Neural progenitor cell (in vitro differentiated cells): ENCODE data around the gene HDAC4. TPM values are rescaled to one million over a fixed set of nuclear protein-coding genes. Genes with fewer than 3 reads are reported as not detected.
"Not testable (repeated sequence)": the region's sequence is repeated elsewhere in the genome, so short reads cannot be mapped to it uniquely, and the experiment has no call there.

Source experiments
- DNase-seq: peaks from one replicate; pipeline ENCODE4 v3.0.0-alpha.2; 2016; ENCODE audit warnings: low spot score
- H2AFZ ChIP-seq: fragments of 200-600 bp; sonication (generic); replicated peaks from 2 replicates; pipeline ENCODE4 v1.6.1; 2016; ENCODE audit warnings: antibody characterized with exemption
- H3F3A ChIP-seq: fragments of 200-600 bp; sonication (generic); 2 replicates; pipeline ENCODE4 v1.6.1; 2016; ENCODE audit warnings: antibody characterized with exemption, low read depth
- H3K27ac ChIP-seq: fragments of 200-600 bp; sonication (generic); 2 replicates; pipeline ENCODE4 v1.5.1; 2016; ENCODE audit warnings: mild to moderate bottlenecking
- H3K27me3 ChIP-seq: fragments of 200-600 bp; sonication (generic); 2 replicates; pipeline ENCODE4 v1.6.1; 2016; ENCODE audit warnings: mild to moderate bottlenecking, moderate library complexity
- H3K36me3 ChIP-seq: fragments of 200-600 bp; sonication (generic); 2 replicates; pipeline ENCODE4 v1.5.1; 2016
- H3K4me1 ChIP-seq: fragments of 200-600 bp; sonication (generic); 2 replicates; pipeline ENCODE4 v1.6.1; 2016; ENCODE audit warnings: mixed run types
- H3K4me2 ChIP-seq: fragments of 200-600 bp; sonication (generic); 2 replicates; pipeline ENCODE4 v1.6.1; 2016
- H3K4me3 ChIP-seq: fragments of 200-600 bp; sonication (generic); 2 replicates; pipeline ENCODE4 v1.5.1; 2016
- H3K79me2 ChIP-seq: fragments of 200-600 bp; sonication (generic); 2 replicates; pipeline ENCODE4 v1.6.1; 2016; ENCODE audit warnings: low read depth
- H3K9ac ChIP-seq: fragments of 200-600 bp; sonication (generic); 2 replicates; pipeline ENCODE4 v1.6.1; 2016
- H3K9me3 ChIP-seq: fragments of 200-600 bp; sonication (generic); 2 replicates; pipeline ENCODE4 v1.5.1; 2016; ENCODE audit warnings: low read depth
- H4K20me1 ChIP-seq: fragments of 200-600 bp; sonication (generic); 2 replicates; pipeline ENCODE4 v1.6.1; 2016; ENCODE audit warnings: low read depth
- H3K27ac Mint-ChIP-seq: 3 replicates; pipeline ENCODE4 v1.8.0; 2021; ENCODE audit warnings: mixed read lengths
- H3K27me3 Mint-ChIP-seq: 2 replicates; pipeline ENCODE4 v1.8.0; 2022; ENCODE audit warnings: low read depth, mild to moderate bottlenecking, inconsistent platforms, moderate library complexity, mixed read lengths; ENCODE audit not compliant: insufficient read depth
- H3K36me3 Mint-ChIP-seq: 3 replicates; pipeline ENCODE4 v1.8.0; 2021; ENCODE audit warnings: mixed read lengths
- H3K4me1 Mint-ChIP-seq: 3 replicates; pipeline ENCODE4 v1.8.0; 2021; ENCODE audit warnings: mixed read lengths
- H3K4me3 Mint-ChIP-seq: 3 replicates; pipeline ENCODE4 v1.8.0; 2021; ENCODE audit warnings: mild to moderate bottlenecking, moderate library complexity, mixed read lengths
- H3K9me3 Mint-ChIP-seq: 3 replicates; pipeline ENCODE4 v1.8.0; 2020; ENCODE audit warnings: mixed read lengths
- EZH2 ChIP-seq: fragments of 200-600 bp; sonication (generic); IDR thresholded peaks from 2 replicates; pipeline ENCODE4 v1.6.1; 2017; ENCODE audit warnings: antibody characterized with exemption, mild to moderate bottlenecking, moderate library complexity
- EZH2phosphoT487 ChIP-seq: fragments of 200-600 bp; sonication (generic); IDR thresholded peaks from 2 replicates; pipeline ENCODE4 v1.6.1; 2017; ENCODE audit warnings: antibody characterized with exemption
- total RNA-seq: library from RNA; depleted of rRNA; stranded (reverse); fragments of >200 nt; gene quantifications from 2 replicates; pipeline ENCODE4 v1.2.3, GENCODE V29; 2015; ENCODE audit warnings: low replicate concordance
- TF ChIP-seq, protein P1 (sequence below): fragments of 200-600 bp; sonication (generic); IDR thresholded peaks from 2 replicates; pipeline ENCODE4 v1.5.1; 2017; ENCODE audit warnings: antibody characterized with exemption, mild to moderate bottlenecking

The HDAC4 gene
- total RNA-seq, 1 donor from 2014 or later = 36.0 TPM

DNA sequence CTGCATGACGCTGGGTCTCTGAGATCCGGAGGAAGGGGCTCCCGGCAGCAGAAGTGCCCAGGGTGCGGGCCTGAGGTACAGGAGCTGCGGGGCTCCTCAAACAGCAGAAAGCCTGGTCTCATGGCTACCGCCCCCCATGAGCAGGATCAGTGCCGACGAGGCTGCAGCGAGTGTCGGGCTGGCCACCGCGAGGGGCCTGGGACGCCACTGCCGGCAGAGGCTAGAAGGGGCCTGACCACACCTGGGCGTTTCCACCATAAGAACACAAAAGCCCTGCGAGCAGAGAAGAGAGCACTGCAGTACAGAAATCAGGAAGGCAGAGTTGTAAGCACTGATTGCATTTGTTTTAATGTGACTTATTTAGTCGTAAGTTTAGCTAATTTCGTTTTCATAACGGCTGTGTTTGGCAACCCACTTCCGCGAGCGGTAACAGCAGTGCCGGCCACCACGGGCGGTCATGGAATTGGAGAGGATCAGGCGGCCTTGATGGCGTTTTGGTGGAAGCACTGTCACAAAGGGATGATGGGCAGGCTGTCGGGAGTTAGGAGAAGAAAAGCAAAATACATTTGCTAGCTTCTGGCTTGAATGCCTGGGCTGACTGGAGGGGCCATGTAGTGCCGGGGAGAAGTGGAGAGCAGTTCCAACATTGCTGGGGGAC lies 117.4 kb downstream of the HDAC4 start:
- Histone ChIP-seq H3F3A (peaks cover 9% of the 10 kb centered on the region), H3K9ac (no peak overlapping the region), H2AFZ (no peak overlapping the region), H3K9me3 (no peaks in the 10 kb centered on the region), H3K27me3 (no peaks in the 10 kb centered on the region), H3K4me3 (no peak overlapping the region), H4K20me1 (peaks cover 56% of the 10 kb centered on the region), H3K79me2 (peaks cover 90% of the 10 kb centered on the region), H3K27ac (no peak overlapping the region), H3K4me2 (no peak overlapping the region), H3K4me1 (peaks cover 24% of the 10 kb centered on the region), H3K36me3 (no peaks in the 10 kb centered on the region)
- H3K9me3 Mint-ChIP-seq = no peaks in the 10 kb centered on the region
- H3K27ac Mint-ChIP-seq = no peak overlapping the region
- no peaks in the 10 kb centered on the region for H3K36me3 Mint-ChIP-seq
- TF ChIP-seq, protein P1, sequence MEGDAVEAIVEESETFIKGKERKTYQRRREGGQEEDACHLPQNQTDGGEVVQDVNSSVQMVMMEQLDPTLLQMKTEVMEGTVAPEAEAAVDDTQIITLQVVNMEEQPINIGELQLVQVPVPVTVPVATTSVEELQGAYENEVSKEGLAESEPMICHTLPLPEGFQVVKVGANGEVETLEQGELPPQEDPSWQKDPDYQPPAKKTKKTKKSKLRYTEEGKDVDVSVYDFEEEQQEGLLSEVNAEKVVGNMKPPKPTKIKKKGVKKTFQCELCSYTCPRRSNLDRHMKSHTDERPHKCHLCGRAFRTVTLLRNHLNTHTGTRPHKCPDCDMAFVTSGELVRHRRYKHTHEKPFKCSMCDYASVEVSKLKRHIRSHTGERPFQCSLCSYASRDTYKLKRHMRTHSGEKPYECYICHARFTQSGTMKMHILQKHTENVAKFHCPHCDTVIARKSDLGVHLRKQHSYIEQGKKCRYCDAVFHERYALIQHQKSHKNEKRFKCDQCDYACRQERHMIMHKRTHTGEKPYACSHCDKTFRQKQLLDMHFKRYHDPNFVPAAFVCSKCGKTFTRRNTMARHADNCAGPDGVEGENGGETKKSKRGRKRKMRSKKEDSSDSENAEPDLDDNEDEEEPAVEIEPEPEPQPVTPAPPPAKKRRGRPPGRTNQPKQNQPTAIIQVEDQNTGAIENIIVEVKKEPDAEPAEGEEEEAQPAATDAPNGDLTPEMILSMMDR = no peak
- TF ChIP-seq EZH2phosphoT487 = no peak
- no peak for TF ChIP-seq EZH2
- peaks cover 38% of the 10 kb centered on the region for H3K4me1 Mint-ChIP-seq
- no peak overlapping the region for H3K4me3 Mint-ChIP-seq
- peaks cover 2% of the 10 kb centered on the region for H3K27me3 Mint-ChIP-seq
- DNase-seq = no peak

DNA sequence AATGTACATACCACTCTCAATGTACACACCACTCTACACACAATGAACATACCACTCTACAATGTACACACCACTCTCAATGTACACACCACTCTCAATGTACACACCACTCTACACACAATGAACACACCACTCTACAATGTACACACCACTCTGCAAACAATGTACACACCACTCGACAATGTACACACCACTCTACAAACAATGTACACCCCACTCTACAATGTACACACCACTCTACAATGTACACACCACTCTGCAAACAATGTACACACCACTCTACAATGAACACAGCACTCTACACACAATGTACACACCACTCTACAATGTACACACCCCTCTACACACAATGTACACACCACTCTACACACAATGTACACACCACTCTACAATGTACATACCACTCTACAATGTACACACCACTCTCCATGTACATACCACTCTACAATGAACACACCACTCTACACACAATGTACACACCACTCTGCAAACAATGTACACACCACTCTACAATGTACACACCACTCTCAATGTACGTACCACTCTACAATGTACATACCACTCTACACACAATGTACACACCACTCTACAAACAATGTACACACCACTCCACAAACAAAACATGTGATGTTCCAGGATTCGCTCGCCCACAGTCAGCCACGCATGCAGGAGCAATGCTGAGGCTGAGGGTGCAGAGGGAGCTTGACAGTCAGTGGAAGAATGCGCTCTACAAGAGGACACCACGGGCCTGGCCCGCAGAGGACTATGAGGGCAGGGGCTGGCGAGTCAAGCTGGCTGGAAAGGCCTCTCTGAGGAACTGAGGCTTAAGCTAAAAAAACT lies 118.2 kb downstream of the HDAC4 start:
- Histone ChIP-seq H2AFZ (no peak overlapping the region), H3K4me3 (no peak overlapping the region), H3F3A (peaks cover 9% of the 10 kb centered on the region), H3K36me3 (no peaks in the 10 kb centered on the region), H3K9ac (no peak overlapping the region), H3K9me3 (no peaks in the 10 kb centered on the region), H3K4me1 (peaks cover 21% of the 10 kb centered on the region), H3K27me3 (no peaks in the 10 kb centered on the region), H3K79me2 (peaks cover 90% of the 10 kb centered on the region), H3K4me2 (no peak overlapping the region), H4K20me1 (peaks cover 54% of the 10 kb centered on the region), H3K27ac (no peak overlapping the region)
- H3K27me3 Mint-ChIP-seq = peaks cover 4% of the 10 kb centered on the region
- TF ChIP-seq EZH2 = no peak
- TF ChIP-seq, protein P1 = no peak
- no peak for TF ChIP-seq EZH2phosphoT487
- no peak for DNase-seq
- no peaks in the 10 kb centered on the region for H3K9me3 Mint-ChIP-seq
- H3K4me3 Mint-ChIP-seq = no peak overlapping the region
- H3K27ac Mint-ChIP-seq = no peak overlapping the region
- H3K36me3 Mint-ChIP-seq = no peaks in the 10 kb centered on the region
- H3K4me1 Mint-ChIP-seq = peaks cover 38% of the 10 kb centered on the region

DNA sequence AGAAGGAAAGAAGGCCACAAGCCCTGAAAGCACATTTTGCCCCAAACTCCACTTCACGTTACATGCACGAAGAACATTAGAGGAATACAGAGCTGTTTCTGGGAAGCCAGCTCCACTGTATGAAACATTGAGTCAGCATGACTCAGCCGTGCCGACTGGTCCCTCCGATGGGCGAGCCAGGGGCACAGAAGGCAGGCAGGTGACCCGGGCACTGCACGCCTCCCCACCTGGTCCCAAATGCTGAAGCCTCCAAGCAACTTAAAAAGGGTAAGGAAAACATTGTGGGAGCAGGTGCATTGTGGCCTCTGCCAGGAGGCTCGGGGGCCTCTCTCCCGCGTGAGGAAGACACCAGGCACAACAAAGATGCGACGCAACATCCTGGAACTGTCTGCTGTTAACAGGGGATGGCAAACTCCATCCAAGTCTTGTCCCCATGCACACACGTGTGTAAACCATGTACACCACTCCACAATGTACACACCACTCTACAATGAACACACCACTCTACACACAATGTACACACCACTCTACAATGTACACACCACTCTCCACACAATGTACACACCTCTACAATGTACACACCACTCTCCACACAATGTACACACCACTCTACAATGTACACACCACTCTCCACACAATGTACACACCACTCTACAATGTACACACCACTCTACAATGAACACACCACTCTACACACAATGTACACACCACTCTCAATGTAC lies 120.4 kb downstream of the HDAC4 start:
- H3K4me3 ChIP-seq, H3K4me3 Mint-ChIP-seq, H2AFZ ChIP-seq, H3K27me3 Mint-ChIP-seq, H3K36me3 ChIP-seq, H3K9me3 ChIP-seq, H3K27ac ChIP-seq, H3K27ac Mint-ChIP-seq, H3K9me3 Mint-ChIP-seq, H3K4me1 ChIP-seq, H3K36me3 Mint-ChIP-seq, H3K27me3 ChIP-seq, H3K4me2 ChIP-seq, DNase-seq, H3K9ac ChIP-seq, H3F3A ChIP-seq: not testable (repeated sequence)
- Histone ChIP-seq H3K79me2 (peaks cover 78% of the 10 kb centered on the region), H4K20me1 (peaks cover 53% of the 10 kb centered on the region)
- H3K4me1 Mint-ChIP-seq = peaks cover 31% of the 10 kb centered on the region
